Activated CD4-positive, alpha-beta T cell treated with anti-CD3 and anti-CD28 coated beads, Interleukin-2, Interleukin-6, amounts not matched to agents 100 ng/mL and 50 ng/mL, durations not matched to agents 16 hours and 8 hours (primary cell): ENCODE data around the gene RUSC1.
A peak's percentile ranks its signal among the peaks of the same experiment; 100 is the strongest.
"Not testable (repeated sequence)": the region's sequence is repeated elsewhere in the genome, so short reads cannot be mapped to it uniquely, and the experiment has no call there.

Source experiments
- DNase-seq: peaks from one replicate; pipeline ENCODE4 v3.0.0-alpha.2; 2020

Gene RUSC1

GRCh38 chr1:155323729-155324036 lies 3.0 kb downstream of the RUSC1 start:
- peak; percentile 91 for DNase-seq

DNA sequence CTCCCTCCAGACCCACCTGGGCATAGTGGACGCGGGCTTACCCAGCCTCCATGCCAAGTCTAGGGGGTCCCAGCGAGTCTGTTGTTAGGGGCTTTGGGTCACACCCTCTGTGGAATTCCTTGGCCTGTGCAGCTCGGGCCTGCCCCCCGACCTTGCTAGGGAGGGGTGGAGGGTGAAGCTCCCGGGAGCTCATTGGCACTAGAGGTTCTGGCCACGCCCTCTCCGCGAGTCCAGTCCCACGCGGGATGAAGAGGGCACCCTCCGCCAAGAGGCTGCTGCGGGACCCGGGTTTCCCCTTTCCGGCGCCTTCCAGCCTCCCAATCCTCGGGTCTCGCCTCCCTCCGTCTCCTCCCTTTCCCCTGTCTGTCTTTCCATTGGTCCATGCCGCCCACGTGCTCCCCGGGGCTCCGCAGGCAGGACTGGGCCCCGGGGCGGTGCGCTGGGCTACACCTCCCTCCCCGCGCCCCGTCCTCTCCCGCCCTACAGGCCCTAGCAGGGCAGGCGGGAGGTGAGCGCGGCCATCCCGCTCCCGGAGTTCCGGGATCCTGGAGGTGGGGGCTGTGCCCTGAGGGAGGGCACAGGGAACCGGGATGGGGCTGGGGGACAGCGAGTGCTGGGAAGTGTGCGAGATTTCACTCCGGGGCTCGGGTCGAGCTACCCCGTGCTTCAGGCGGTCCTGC lies 3.5 kb downstream of the RUSC1 start:
- peak; percentile 95 for DNase-seq

DNA sequence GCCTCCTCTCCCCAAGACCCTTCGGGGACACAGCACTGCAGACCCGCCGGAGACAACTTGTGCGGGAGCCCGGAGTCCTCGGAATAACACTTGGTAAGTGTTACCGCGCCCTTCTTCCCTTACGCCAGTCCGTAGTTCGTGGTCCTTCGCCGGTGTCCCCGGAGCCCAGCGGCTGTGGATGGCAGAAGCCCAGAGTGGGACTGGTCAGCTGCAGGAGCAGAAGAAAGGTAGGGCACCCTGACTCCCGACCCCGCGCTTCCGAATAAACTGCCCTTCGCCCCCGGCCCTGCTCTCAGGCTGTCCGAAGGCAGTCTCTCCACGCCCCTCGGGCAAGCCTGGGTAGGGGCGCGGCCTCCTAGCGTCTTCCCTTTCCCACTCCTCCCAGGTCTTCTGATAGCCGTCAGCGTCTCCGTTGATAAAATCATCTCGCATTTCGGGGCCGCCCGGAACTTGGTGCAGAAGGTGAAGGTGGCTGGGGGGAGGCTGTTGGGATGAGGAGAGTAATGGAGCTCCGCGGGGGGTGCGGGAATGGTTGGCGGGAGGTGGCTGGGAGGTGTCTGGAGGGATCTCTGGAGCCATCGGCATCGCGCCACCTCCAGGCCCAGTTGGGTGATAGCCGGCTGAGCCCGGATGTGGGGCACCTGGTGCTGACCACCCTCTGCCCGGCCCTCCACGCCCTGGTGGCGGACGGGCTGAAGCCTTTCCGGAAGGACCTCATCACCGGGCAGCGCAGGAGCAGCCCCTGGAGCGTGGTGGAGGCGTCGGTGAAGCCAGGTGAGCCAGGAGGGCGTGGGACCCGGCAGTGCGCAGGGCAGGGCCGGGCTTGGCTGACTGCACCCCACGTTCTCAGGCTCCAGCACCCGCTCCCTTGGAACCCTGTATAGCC lies 4.3 kb downstream of the RUSC1 start:
- DNase-seq: peak; percentile 24

DNA sequence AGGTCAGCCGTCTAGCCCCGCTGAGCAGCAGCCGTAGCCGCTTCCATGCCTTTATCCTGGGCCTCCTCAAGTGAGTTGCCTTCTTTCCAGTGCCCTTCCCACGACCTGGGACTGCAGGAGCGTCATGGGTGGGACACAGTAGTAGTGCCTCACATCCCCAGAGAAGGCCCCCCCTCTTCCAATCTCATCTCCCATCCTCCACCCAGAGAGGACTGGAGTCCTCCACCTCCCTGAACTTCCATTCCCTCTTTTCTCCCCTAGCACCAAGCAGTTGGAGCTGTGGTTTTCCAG lies 4.9 kb downstream of the RUSC1 start:
- DNase-seq: no peak

DNA sequence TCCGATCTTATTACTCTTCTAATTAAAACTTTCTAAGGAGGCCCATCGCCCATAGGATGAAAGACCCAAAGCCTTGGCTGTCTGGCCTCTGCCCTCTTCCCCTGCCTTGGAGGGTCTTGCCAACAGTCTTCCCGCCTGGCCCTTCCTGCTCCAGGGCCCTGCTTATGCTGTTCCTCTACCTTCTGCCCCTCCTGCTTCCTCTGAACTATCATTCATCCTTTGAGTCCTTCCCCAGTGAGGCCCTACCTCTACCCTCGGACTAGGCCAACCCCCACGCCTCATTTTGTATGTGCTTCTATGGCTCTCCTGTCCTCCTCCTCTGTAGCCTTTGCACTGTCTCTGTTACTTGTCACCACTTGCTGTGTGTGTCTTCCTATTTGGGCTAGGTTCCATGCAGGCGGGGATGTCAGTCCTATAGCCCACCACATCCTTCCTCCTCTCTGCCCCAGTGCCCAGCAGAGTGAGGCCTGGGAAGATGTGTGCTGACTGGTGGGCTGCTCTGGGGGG lies 5.4 kb downstream of the RUSC1 start:
- DNase-seq: no peak

GRCh38 chr1:155326631-155327037 lies 5.9 kb downstream of the RUSC1 start:
- no peak for DNase-seq

- no peak for DNase-seq
These were observed 7.3 kb downstream of the RUSC1 start for GRCh38 chr1:155327981-155328380.

GRCh38 chr1:155328856-155329255 lies 8.2 kb downstream of the RUSC1 start:
- not testable (repeated sequence) for DNase-seq

DNA sequence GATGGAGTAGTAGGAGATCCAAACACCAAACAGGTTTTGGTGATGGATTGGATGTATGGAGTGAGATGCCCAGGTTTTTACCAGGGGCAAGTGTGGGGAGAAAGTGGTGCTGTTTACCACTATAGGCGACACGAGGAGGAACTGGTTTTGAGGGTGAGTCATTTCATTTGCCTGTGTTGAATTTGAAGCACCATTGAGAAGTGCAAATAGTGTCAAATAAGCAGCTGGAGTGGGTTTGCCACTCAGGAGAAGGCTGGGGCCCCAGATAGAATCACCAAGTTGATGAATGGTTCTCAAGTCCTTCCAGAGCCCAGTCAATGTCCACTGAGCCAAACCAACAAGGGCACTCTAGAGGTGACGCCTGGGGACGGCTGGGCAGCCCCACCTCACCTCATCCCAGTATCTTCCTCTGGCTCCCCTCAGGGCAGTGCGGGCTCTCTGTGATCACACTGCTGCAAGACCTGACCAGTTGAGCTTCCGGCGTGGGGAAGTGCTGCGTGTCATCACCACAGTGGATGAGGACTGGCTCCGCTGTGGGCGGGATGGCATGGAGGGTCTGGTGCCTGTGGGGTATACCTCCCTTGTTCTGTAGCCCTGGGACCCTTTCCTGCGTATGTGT lies 9.4 kb downstream of the RUSC1 start:
- DNase-seq: peak; percentile 25

- no peak for DNase-seq
These were observed 14.3 kb downstream of the RUSC1 start for GRCh38 chr1:155334962-155335361.

GRCh38 chr1:155339515-155340097 lies 18.9 kb downstream of the RUSC1 start:
- no peak for DNase-seq

DNA sequence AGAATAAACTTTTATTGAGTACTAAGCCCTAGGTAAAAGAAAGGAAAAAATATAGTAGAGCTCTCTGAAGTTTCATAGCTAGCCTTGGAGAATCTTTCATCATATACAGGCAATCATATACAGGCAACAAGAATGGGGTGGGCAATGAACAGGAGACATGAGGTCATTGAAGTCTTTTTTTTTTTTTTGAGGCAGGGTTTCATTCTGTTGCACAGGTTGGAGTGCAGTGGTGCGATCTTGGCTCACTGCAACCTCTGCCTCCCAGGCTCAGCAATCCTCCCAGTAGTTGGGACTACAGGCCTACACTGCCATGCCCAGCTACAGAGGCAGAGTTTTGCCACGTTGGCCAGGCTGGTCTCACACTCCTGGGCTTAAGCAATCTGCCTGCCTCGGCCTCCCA lies 22.1 kb downstream of the RUSC1 start:
- no peak for DNase-seq

- no peak for DNase-seq
These were observed 31.9 kb downstream of the RUSC1 start for GRCh38 chr1:155352631-155353030.

DNA sequence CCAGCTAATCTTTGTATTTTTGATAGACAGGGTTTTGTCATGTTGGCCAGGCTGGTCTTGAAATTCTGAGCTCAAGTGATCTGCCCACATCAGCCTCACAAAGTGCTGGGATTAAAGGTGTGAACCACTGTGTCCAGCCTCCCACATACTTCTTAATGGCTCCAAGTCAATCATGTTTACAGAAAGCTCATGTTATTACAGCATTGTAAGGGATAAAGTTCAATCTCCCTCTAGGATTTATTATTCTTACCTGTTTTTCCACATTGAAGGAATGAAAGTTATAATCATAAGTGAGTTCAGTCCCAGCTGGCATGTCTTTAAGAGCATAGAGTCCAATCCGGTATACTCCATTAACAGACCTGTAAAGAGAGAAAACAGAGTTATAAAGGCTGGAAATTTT lies 39.4 kb downstream of the RUSC1 start:
- DNase-seq: no peak

DNA sequence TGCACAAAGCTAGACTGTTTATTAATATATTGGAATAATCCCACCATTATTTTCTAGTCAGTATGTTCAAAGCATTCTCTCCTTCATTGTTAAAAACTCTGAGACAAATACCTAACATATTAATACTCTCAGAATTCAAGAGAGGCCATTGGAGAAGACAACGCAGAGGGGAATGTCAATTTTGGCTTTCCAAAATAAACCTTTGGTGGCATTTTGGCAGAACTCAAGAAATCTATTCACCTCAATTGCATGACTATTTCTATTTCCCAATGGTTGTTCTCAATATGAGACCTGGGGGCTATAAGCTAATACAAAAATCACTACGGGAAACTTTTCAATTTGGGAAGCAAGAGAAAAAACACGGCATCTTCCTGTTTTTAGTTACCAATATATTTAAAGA lies 58.5 kb downstream of the RUSC1 start:
- DNase-seq: no peak

GRCh38 chr1:155379631-155380090 lies 59.0 kb downstream of the RUSC1 start:
- DNase-seq: no peak
